NCI-H460 (cell line): ENCODE data around the gene SMYD1. TPM values are rescaled to one million over a fixed set of nuclear protein-coding genes. Genes with fewer than 3 reads are reported as not detected.

Experiments
- DNase-seq: peaks from one replicate; pipeline ENCODE4 v3.0.0-alpha.2; 2016; ENCODE audit warnings: low read depth; ENCODE audit errors: extremely low read depth
- total RNA-seq: library from RNA; depleted of rRNA; stranded (reverse); fragments of >200 nt; shearing (Covaris generic); gene quantifications from 2 replicates; pipeline ENCODE4 v1.2.3, GENCODE V29; 2014

The SMYD1 gene
- total RNA-seq, 1 experiment from 2014 or later, result not detected

- DNase-seq, result no peak
Observed at GRCh38 chr2:88121678-88122077, 54.1 kb downstream of the SMYD1 start.

- DNase-seq, result no peak
Observed at GRCh38 chr2:88122141-88122884, 54.7 kb downstream of the SMYD1 start.

- DNase-seq, result no peak
Observed at GRCh38 chr2:88123164-88123974, 55.7 kb downstream of the SMYD1 start.

- no peak for DNase-seq
Observed at GRCh38 chr2:88123975-88124917, 56.6 kb downstream of the SMYD1 start.

- no peak for DNase-seq
Observed at GRCh38 chr2:88125344-88125923, 57.8 kb downstream of the SMYD1 start.

GRCh38 chr2:88125924-88126771, 58.5 kb downstream of the SMYD1 start:
- DNase-seq, result no peak

GRCh38 chr2:88126772-88127637, 59.4 kb downstream of the SMYD1 start:
- DNase-seq, result no peak

- no peak for DNase-seq
Observed at GRCh38 chr2:88127638-88127887, 59.9 kb downstream of the SMYD1 start.

GRCh38 chr2:88127888-88128653, 60.4 kb downstream of the SMYD1 start, which contains the start of gene FABP1:
Gene FABP1 (minus strand): TSS chr2:88128062. CDS start chr2:88128017, 45 bp downstream.
- DNase-seq, result no peak

- DNase-seq, result no peak
Observed at GRCh38 chr2:88128654-88129312, 61.2 kb downstream of the SMYD1 start.

- no peak for DNase-seq
Observed at GRCh38 chr2:88129313-88129959, 61.8 kb downstream of the SMYD1 start.

- no peak for DNase-seq
Observed at GRCh38 chr2:88131201-88131998, 63.8 kb downstream of the SMYD1 start.

GRCh38 chr2:88131999-88132368, 64.4 kb downstream of the SMYD1 start:
- no peak for DNase-seq

GRCh38 chr2:88133875-88134274, 66.2 kb downstream of the SMYD1 start:
- DNase-seq, result no peak

GRCh38 chr2:88136817-88137216, 69.2 kb downstream of the SMYD1 start:
- no peak for DNase-seq

- no peak for DNase-seq
Observed at GRCh38 chr2:88137833-88138232, 70.2 kb downstream of the SMYD1 start.
